Liver (tissue), 3 donors: ENCODE results near the gene DHH.
"Not testable (repeated sequence)": the region's sequence is repeated elsewhere in the genome, so short reads cannot be mapped to it uniquely, and the experiment has no call there.

Experiments
- CTCF ChIP-seq: fragments of 150-350 bp; IDR thresholded peaks from 2 replicates; pipeline ENCODE4 v1.5.1; 2017; ENCODE audit warnings: improper control_type of control experiment, low read depth, low read length; ENCODE audit not compliant: missing input control
- REST ChIP-seq: IDR thresholded peaks from 2 replicates; pipeline ENCODE4 v1.6.1; 2016; ENCODE audit warnings: antibody characterized with exemption, mild to moderate bottlenecking
- TF ChIP-seq, protein P1 (sequence below): IDR thresholded peaks from 2 replicates; pipeline ENCODE4 v1.6.1; 2016; ENCODE audit warnings: antibody characterized with exemption
- donor health status: healthy.
- donor health status: healthy.

- not testable (repeated sequence) for TF ChIP-seq CTCF, REST
- TF ChIP-seq, protein P1, sequence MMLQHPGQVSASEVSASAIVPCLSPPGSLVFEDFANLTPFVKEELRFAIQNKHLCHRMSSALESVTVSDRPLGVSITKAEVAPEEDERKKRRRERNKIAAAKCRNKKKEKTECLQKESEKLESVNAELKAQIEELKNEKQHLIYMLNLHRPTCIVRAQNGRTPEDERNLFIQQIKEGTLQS: not testable (repeated sequence)
Observed at GRCh38 chr12:49136997-49137396, 42.4 kb upstream of the DHH start.
